Measurements from ENCODE around the gene ATP11B. TPM values are rescaled to one million over a fixed set of nuclear protein-coding genes. Genes with fewer than 3 reads are reported as not detected.

ATP11B gene
- total RNA-seq, 1 experiment from 2014 or later, result 58.1 TPM

DNA sequence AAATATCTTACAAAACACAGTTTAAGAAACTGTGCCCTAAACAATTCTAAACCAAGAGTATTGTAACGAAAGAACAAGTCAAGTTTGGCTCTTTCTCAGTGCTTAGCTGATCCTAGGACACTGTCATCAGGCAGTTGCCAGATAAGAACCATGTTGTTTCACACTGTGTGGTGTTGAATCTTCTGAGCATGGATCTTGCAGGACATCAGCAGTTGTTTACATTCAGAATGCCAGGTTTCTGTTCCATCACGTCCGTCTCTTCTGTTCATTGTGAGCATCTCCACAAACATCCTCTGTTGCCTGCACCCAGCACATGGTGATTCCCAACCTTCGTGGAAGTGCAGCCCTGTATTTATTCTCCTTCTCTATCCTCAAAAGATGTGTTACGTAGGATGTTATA is 119.2 kb downstream of the ATP11B start:
- BruUV-seq (replicated peaks), result no TSS peak
- DNase-seq, result no peak
- Mint-ChIP-seq H3K27me3 (ENCODE audit: insufficient read depth, unreplicated experiment) (no peaks in the 10 kb centered on the region), H3K4me3 (ENCODE audit: unreplicated experiment) (no peak overlapping the region), H3K27ac (ENCODE audit: unreplicated experiment) (no peak overlapping the region), H3K9me3 (ENCODE audit: unreplicated experiment) (no peaks in the 10 kb centered on the region), H3K4me1 (ENCODE audit: low read depth, unreplicated experiment) (no peaks in the 10 kb centered on the region), H3K36me3 (ENCODE audit: insufficient read depth, unreplicated experiment) (no peaks in the 10 kb centered on the region)
- intact Hi-C loops (cut with micrococcal nuclease; ENCODE audit: unreplicated experiment), result no loop called here
- no peak overlapping the region for H3K4me3 ChIP-seq (ENCODE audit: low read depth, low read length)
- no peaks in the 10 kb centered on the region for H3K4me1 ChIP-seq
- no peaks in the 10 kb centered on the region for H3K36me3 ChIP-seq (ENCODE audit: control insufficient read depth, insufficient read depth, low read length)
- H3K9me3 ChIP-seq, result no peaks in the 10 kb centered on the region; the same call in 1 of the 2 replicates
- TF ChIP-seq, protein P1, sequence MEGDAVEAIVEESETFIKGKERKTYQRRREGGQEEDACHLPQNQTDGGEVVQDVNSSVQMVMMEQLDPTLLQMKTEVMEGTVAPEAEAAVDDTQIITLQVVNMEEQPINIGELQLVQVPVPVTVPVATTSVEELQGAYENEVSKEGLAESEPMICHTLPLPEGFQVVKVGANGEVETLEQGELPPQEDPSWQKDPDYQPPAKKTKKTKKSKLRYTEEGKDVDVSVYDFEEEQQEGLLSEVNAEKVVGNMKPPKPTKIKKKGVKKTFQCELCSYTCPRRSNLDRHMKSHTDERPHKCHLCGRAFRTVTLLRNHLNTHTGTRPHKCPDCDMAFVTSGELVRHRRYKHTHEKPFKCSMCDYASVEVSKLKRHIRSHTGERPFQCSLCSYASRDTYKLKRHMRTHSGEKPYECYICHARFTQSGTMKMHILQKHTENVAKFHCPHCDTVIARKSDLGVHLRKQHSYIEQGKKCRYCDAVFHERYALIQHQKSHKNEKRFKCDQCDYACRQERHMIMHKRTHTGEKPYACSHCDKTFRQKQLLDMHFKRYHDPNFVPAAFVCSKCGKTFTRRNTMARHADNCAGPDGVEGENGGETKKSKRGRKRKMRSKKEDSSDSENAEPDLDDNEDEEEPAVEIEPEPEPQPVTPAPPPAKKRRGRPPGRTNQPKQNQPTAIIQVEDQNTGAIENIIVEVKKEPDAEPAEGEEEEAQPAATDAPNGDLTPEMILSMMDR (IDR thresholded peaks at IDR 0.05; ENCODE audit: insufficient read depth in 1 of 2, low read depth in 1 of 2, low read length in 1 of 2, severe bottlenecking in 1 of 2, unreplicated experiment in 1 of 2), result no peak
- ChIA-PET CTCF (no interaction called here), POLR2A (no interaction called here)
- no peaks in the 10 kb centered on the region for H3K27me3 ChIP-seq (replicated peaks; ENCODE audit: control insufficient read depth, insufficient read depth, low read length)

DNA sequence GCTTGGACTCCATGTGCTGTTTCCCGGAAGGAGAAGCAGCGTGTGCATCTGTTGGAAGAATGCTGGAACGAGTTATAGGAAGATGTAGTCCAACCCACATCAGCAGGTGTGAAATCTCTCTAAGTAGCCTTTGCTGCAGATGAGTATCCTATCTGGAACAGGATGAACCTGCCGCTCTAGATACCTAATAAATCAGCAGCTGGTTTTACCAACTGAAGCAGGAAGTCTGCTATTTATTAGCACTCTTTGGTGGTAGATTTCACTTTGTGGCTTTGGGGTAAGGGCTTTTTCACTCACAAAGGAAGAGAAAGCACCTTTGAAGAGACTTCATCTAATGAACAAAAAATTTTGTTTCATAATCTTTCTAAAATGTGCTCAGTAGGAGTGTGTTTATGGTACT is 120.6 kb downstream of the ATP11B start:
- no TSS peak for BruUV-seq (replicated peaks)
- Mint-ChIP-seq H3K36me3 (ENCODE audit: insufficient read depth, unreplicated experiment) (no peaks in the 10 kb centered on the region), H3K9me3 (ENCODE audit: unreplicated experiment) (no peaks in the 10 kb centered on the region), H3K27me3 (ENCODE audit: insufficient read depth, unreplicated experiment) (no peaks in the 10 kb centered on the region), H3K4me3 (ENCODE audit: unreplicated experiment) (no peak overlapping the region), H3K4me1 (ENCODE audit: low read depth, unreplicated experiment) (no peaks in the 10 kb centered on the region), H3K27ac (ENCODE audit: unreplicated experiment) (no peak overlapping the region)
- Histone ChIP-seq H3K27me3 (replicated peaks; ENCODE audit: control insufficient read depth, insufficient read depth, low read length) (no peaks in the 10 kb centered on the region), H3K4me1 (no peaks in the 10 kb centered on the region), H3K36me3 (ENCODE audit: control insufficient read depth, insufficient read depth, low read length) (no peaks in the 10 kb centered on the region), H3K9me3 (no peaks in the 10 kb centered on the region; the same call in 1 of the 2 replicates), H3K4me3 (ENCODE audit: low read depth, low read length) (no peak overlapping the region)
- CTCF ChIA-PET, result no interaction called here
- TF ChIP-seq, protein P1 (IDR thresholded peaks at IDR 0.05; ENCODE audit: insufficient read depth in 1 of 2, low read depth in 1 of 2, low read length in 1 of 2, severe bottlenecking in 1 of 2, unreplicated experiment in 1 of 2), result no peak
- POLR2A ChIA-PET, result no interaction called here
- DNase-seq, result no peak
- intact Hi-C loops (cut with micrococcal nuclease; ENCODE audit: unreplicated experiment), result no loop called here

DNA sequence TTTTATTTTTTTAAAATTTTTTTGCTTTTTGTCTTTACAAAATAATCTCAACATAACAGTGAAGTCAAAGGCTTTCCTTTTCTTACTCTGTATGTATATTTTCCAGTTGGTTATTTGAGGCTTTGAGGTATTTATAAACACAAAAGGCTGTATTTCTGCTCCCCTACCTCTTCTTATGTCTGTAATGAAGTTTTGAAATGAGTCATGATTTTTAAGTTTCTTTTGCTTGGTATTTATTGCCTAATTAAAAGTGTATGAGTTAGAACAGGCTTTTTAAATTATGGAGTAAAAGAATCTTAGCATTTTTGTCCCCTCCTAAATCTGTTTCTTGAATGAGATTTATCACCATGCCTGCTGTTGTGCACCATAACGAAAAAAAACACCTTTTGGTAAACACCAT is 121.0 kb downstream of the ATP11B start:
- CTCF ChIA-PET, result no interaction called here
- Mint-ChIP-seq H3K36me3 (ENCODE audit: insufficient read depth, unreplicated experiment) (no peaks in the 10 kb centered on the region), H3K9me3 (ENCODE audit: unreplicated experiment) (no peaks in the 10 kb centered on the region), H3K27me3 (ENCODE audit: insufficient read depth, unreplicated experiment) (no peaks in the 10 kb centered on the region), H3K4me1 (ENCODE audit: low read depth, unreplicated experiment) (no peaks in the 10 kb centered on the region), H3K4me3 (ENCODE audit: unreplicated experiment) (no peak overlapping the region), H3K27ac (ENCODE audit: unreplicated experiment) (no peak overlapping the region)
- H3K4me3 ChIP-seq (ENCODE audit: low read depth, low read length), result no peak overlapping the region
- no peak for DNase-seq
- TF ChIP-seq, protein P1 (IDR thresholded peaks at IDR 0.05; ENCODE audit: insufficient read depth in 1 of 2, low read depth in 1 of 2, low read length in 1 of 2, severe bottlenecking in 1 of 2, unreplicated experiment in 1 of 2), result no peak
- POLR2A ChIA-PET, result no interaction called here
- no peaks in the 10 kb centered on the region for H3K27me3 ChIP-seq (replicated peaks; ENCODE audit: control insufficient read depth, insufficient read depth, low read length)
- BruUV-seq (replicated peaks), result no TSS peak
- intact Hi-C loops (cut with micrococcal nuclease; ENCODE audit: unreplicated experiment), result no loop called here
- no peaks in the 10 kb centered on the region for H3K36me3 ChIP-seq (ENCODE audit: control insufficient read depth, insufficient read depth, low read length)
- H3K4me1 ChIP-seq, result no peaks in the 10 kb centered on the region
- no peaks in the 10 kb centered on the region; the same call in 1 of the 2 replicates for H3K9me3 ChIP-seq
